H1 (cell line): ENCODE data around the gene GALR1. TPM values are rescaled to one million over a fixed set of nuclear protein-coding genes. Genes with fewer than 3 reads are reported as not detected.

Source experiments
- CTCF ChIA-PET: fragments of 300-600 bp; sonication (Branson Sonifier 250); formaldehyde crosslinking; loops from one replicate; lab custom pipeline; 2021; ENCODE audit not compliant: partially characterized antibody; lab: Charles Lee
- POLR2A ChIA-PET: fragments of 300-600 bp; sonication (Branson Sonifier 250); formaldehyde crosslinking; loops from one replicate; lab custom pipeline; 2021; ENCODE audit warnings: inconsistent platforms; ENCODE audit not compliant: partially characterized antibody; lab: Charles Lee
- DNase-seq, 2 experiments: peaks; one replicate each; pipeline versions ENCODE4 v3.0.0 to v3.0.0-alpha.2; 2010 to 2022; ENCODE audit warnings: low spot score in 2 of 2, low read depth in 1 of 2, mixed read lengths in 1 of 2
- FAIRE-seq: peaks from 2 replicates; lab custom pipeline; 2011; peaks lifted over from hg19 to GRCh38; lab: Jason Lieb, UNC
- H2AFZ ChIP-seq: 2 replicates; pipeline ENCODE4 v1.8.1; 2012; ENCODE audit warnings: low read length, inconsistent platforms
- H2AK5ac ChIP-seq: 2 replicates; pipeline ENCODE4 v1.6.1; 2013; ENCODE audit warnings: low read depth, low read length
- H2BK120ac ChIP-seq: replicated peaks from 2 replicates; pipeline ENCODE3; 2013; ENCODE audit warnings: low read depth, low read length, inconsistent platforms
- H2BK12ac ChIP-seq: 2 replicates; pipeline ENCODE4 v1.6.1; 2013; ENCODE audit warnings: low read depth, low read length
- H2BK15ac ChIP-seq: 2 replicates; pipeline ENCODE4 v1.6.1; 2013; ENCODE audit warnings: low read length
- H2BK20ac ChIP-seq: 2 replicates; pipeline ENCODE4 v1.6.1; 2013; ENCODE audit warnings: low read length
- H2BK5ac ChIP-seq: 2 replicates; pipeline ENCODE4 v1.6.1; 2013; ENCODE audit warnings: low read depth, low read length
- H3K14ac ChIP-seq: 2 replicates; pipeline ENCODE4 v1.6.1; 2013; ENCODE audit warnings: inconsistent platforms; ENCODE audit not compliant: insufficient read length
- H3K18ac ChIP-seq: 2 replicates; pipeline ENCODE4 v1.6.1; 2013; ENCODE audit warnings: low read length; ENCODE audit errors: extremely low read depth
- H3K23ac ChIP-seq: 2 replicates; pipeline ENCODE4 v1.6.1; 2013; ENCODE audit warnings: inconsistent platforms; ENCODE audit not compliant: insufficient read length
- H3K23me2 ChIP-seq: 2 replicates; pipeline ENCODE4 v1.6.1; 2013; ENCODE audit warnings: low read depth, low read length
- H3K27ac ChIP-seq: 2 replicates; pipeline ENCODE4 v1.6.1; 2011; ENCODE audit warnings: low read depth, low read length, inconsistent platforms
- H3K27me3 ChIP-seq, 4 experiments: replicated peaks in 1 of 4; 1 replicate in 1 of 4; 2 replicates in 3 of 4; pipeline versions ENCODE4 v1.6.1 to v1.8.1; 2011 to 2013; ENCODE audit warnings: low read length in 3 of 4, mild to moderate bottlenecking in 3 of 4, inconsistent platforms in 2 of 4, mixed read lengths in 2 of 4, moderate library complexity in 1 of 4; ENCODE audit not compliant: control insufficient read depth in 3 of 4, insufficient read depth in 3 of 4; ENCODE audit errors: extremely low read depth in 1 of 4
- H3K36me3 ChIP-seq, 4 experiments: 2 replicates each; pipeline versions ENCODE4 v1.6.1 to v1.8.1; 2011 to 2013; ENCODE audit warnings: mild to moderate bottlenecking in 4 of 4, low read length in 3 of 4, moderate library complexity in 2 of 4, control low read depth in 1 of 4, inconsistent platforms in 1 of 4; ENCODE audit not compliant: insufficient read depth in 4 of 4, control insufficient read depth in 2 of 4
- H3K4ac ChIP-seq: replicated peaks from 2 replicates; pipeline ENCODE3; 2013; ENCODE audit warnings: low read length, low read depth, mixed read lengths, inconsistent platforms; ENCODE audit not compliant: insufficient read length
- H3K4me1 ChIP-seq, 4 experiments: replicated peaks in 1 of 4; 1 replicate in 1 of 4; 2 replicates in 3 of 4; pipeline versions ENCODE4 v1.6.1 to v1.8.1; 2011 to 2013; ENCODE audit warnings: low read length in 3 of 4, inconsistent platforms in 2 of 4, mixed read lengths in 1 of 4; ENCODE audit not compliant: insufficient read depth in 4 of 4, control insufficient read depth in 3 of 4
- H3K4me2 ChIP-seq, 2 experiments: 2 replicates each; pipeline versions ENCODE4 v1.6.1 to v1.8.1; 2011 to 2013; ENCODE audit warnings: low read depth in 2 of 2, low read length in 2 of 2, control low read depth in 1 of 2, inconsistent platforms in 1 of 2, mild to moderate bottlenecking in 1 of 2; ENCODE audit not compliant: insufficient read depth in 1 of 2
- H3K4me3 ChIP-seq, 4 experiments: fragments of 200-600, 300-600 bp in 1 of 4; sonication (generic), shearing (Covaris generic), sonication (Bioruptor Twin) in 1 of 4; 2 replicates each; pipeline versions ENCODE4 v1.5.1 to v1.8.1; 2011 to 2016; ENCODE audit warnings: low read length in 4 of 4, low read depth in 3 of 4, control low read depth in 2 of 4, inconsistent platforms in 2 of 4, mild to moderate bottlenecking in 2 of 4, mixed read lengths in 1 of 4, moderate library complexity in 1 of 4; ENCODE audit not compliant: insufficient read depth in 2 of 4; ENCODE audit errors: extremely low read depth in 1 of 4
- H3K56ac ChIP-seq: replicated peaks from 2 replicates; pipeline ENCODE3; 2013; ENCODE audit warnings: low read depth, mild to moderate bottlenecking, mixed read lengths, low read length, inconsistent platforms; ENCODE audit not compliant: insufficient read length
- H3K79me1 ChIP-seq: 2 replicates; pipeline ENCODE4 v1.6.1; 2013; ENCODE audit warnings: low read depth, low read length, control low read depth
- H3K79me2 ChIP-seq, 2 experiments: 2 replicates each; pipeline versions ENCODE4 v1.6.1 to v1.8.1; 2012 to 2013; ENCODE audit warnings: low read length in 2 of 2, mild to moderate bottlenecking in 2 of 2, inconsistent platforms in 1 of 2; ENCODE audit not compliant: insufficient read depth in 2 of 2, control insufficient read depth in 1 of 2
- H3K9ac ChIP-seq, 4 experiments: replicated peaks in 1 of 4; 1 replicate in 1 of 4; 2 replicates in 3 of 4; pipeline versions ENCODE4 v1.6.1 to v1.8.1; 2011 to 2013; ENCODE audit warnings: low read depth in 3 of 4, low read length in 3 of 4, control low read depth in 2 of 4, mild to moderate bottlenecking in 2 of 4, moderate library complexity in 2 of 4, inconsistent platforms in 1 of 4; ENCODE audit errors: extremely low read depth in 1 of 4
- H3K9me3 ChIP-seq, 2 experiments: 2 replicates each; pipeline versions ENCODE4 v1.6.1 to v1.8.1; 2012 to 2013; ENCODE audit warnings: mild to moderate bottlenecking in 2 of 2, moderate library complexity in 2 of 2, control low read depth in 1 of 2, inconsistent platforms in 1 of 2, low read depth in 1 of 2, low read length in 1 of 2, mixed read lengths in 1 of 2; ENCODE audit not compliant: insufficient read depth in 2 of 2
- H4K20me1 ChIP-seq, 2 experiments: replicated peaks in 1 of 2; 2 replicates each; pipeline versions ENCODE3 to v1.8.1; 2011 to 2013; ENCODE audit warnings: inconsistent platforms in 2 of 2, low read length in 2 of 2, mild to moderate bottlenecking in 1 of 2; ENCODE audit not compliant: insufficient read depth in 2 of 2, control insufficient read depth in 1 of 2
- H4K5ac ChIP-seq: 2 replicates; pipeline ENCODE4 v1.6.1; 2013; ENCODE audit warnings: low read length, low read depth, mixed read lengths, inconsistent platforms; ENCODE audit not compliant: insufficient read length
- H4K8ac ChIP-seq: 2 replicates; pipeline ENCODE4 v1.8.0; 2013; ENCODE audit warnings: mild to moderate bottlenecking, moderate library complexity, low read length, inconsistent platforms; ENCODE audit not compliant: insufficient read depth; ENCODE audit errors: extremely low read depth
- H4K91ac ChIP-seq: replicated peaks from 2 replicates; pipeline ENCODE3; 2013; ENCODE audit warnings: low read length, mixed read lengths, inconsistent platforms; ENCODE audit not compliant: insufficient read length
- GTF2F1 ChIP-seq: IDR thresholded peaks from 2 replicates; pipeline ENCODE4 v1.6.1; 2012; ENCODE audit warnings: low read depth, low read length, improper control_type of control experiment, borderline replicate concordance
- KDM5A ChIP-seq: fragments of 200-600 bp; IDR thresholded peaks from 2 replicates; pipeline ENCODE4 v1.7.1; 2012; ENCODE audit warnings: mild to moderate bottlenecking, low read length, inconsistent platforms, mixed read lengths
- NANOG ChIP-seq: IDR thresholded peaks from 2 replicates; pipeline ENCODE4 v1.6.1; 2011; ENCODE audit warnings: low read length, low read depth, mild to moderate bottlenecking, inconsistent platforms; ENCODE audit not compliant: insufficient read depth, poor library complexity, severe bottlenecking
- POU5F1 ChIP-seq: IDR thresholded peaks from 2 replicates; pipeline ENCODE4 v1.6.1; 2011; ENCODE audit warnings: low read depth, mild to moderate bottlenecking, low read length, moderate library complexity
- RXRA ChIP-seq: IDR thresholded peaks from 2 replicates; pipeline ENCODE4 v1.6.1; 2011; ENCODE audit warnings: low read depth, mild to moderate bottlenecking, low read length, moderate library complexity; ENCODE audit not compliant: insufficient read depth
- SRF ChIP-seq: IDR thresholded peaks from 2 replicates; pipeline ENCODE4 v1.6.1; 2011; ENCODE audit warnings: mild to moderate bottlenecking, low read depth, low read length, moderate library complexity
- WGBS, 2 experiments: shearing (Covaris generic) in 1 of 2; methylation state at CpG; one replicate each; pipeline versions ENCODE4 v1.1.6 to v1.1.7; 2013 to 2015; ENCODE audit warnings: low lambda C conversion rate in 2 of 2, mixed read lengths in 2 of 2, inconsistent platforms in 1 of 2, low coverage in 1 of 2, missing lambda C conversion rate in 1 of 2; ENCODE audit not compliant: insufficient replicate concordance in 2 of 2, insufficient coverage in 1 of 2, insufficient read length in 1 of 2; ENCODE audit errors: extremely low coverage in 1 of 2, missing lambda C conversion rate in 1 of 2; 5-methylcytosine and 5-hydroxymethylcytosine counted together
- polyA plus RNA-seq, 7 experiments: library from polyadenylated mRNA; depleted of rRNA in 3 of 7; stranded (reverse) in 5 of 7; unstranded in 2 of 7; fragments of >200 nt in 5 of 7; fragments of 200-250 nt in 2 of 7; gene quantifications; 1 replicate in 5 of 7; 2 replicates in 1 of 7; 4 replicates in 1 of 7; pipeline versions ENCODE4 v1.2.1 to v1.2.3, GENCODE V29; 2011 to 2013; ENCODE audit warnings: missing spikeins in 2 of 7, mixed read lengths in 2 of 7
- total RNA-seq: library from RNA; stranded (reverse); fragmentation: NEBNext Ultra II Directional; extraction: Animal tissue kit (Norgen Biotek cat#: 25700); gene quantifications from 2 replicates; pipeline ENCODE4 v1.2.1, GENCODE V29; 2021
- TF ChIP-seq, protein P1 (sequence below): IDR thresholded peaks from 2 replicates; pipeline ENCODE4 v1.6.1; 2011; ENCODE audit warnings: low read length, improper control_type of control experiment
- TF ChIP-seq, protein P2 (sequence below): IDR thresholded peaks from 2 replicates; pipeline ENCODE4 v1.6.1; 2012; ENCODE audit warnings: low read length, inconsistent platforms

The GALR1 gene
- total and polyA plus RNA-seq, 2 of the 8 experiments (the other 6 are each of a cell fraction or from before 2014, with no cell fraction given): 0.09 to 1.6 TPM

GRCh38 chr18:77230645-77231044, 19.0 kb upstream of the GALR1 start:
- Histone ChIP-seq H3K56ac (no peak overlapping the region), H3K9me3 (0 out of 4 replicates have a peak, but pooled peaks cover 0 to 5% of the 10 kb centered on the region in 2 experiments), H2BK12ac (no peak overlapping the region), H2BK20ac (no peak overlapping the region), H2BK120ac (no peak overlapping the region), H3K27me3 (no peaks in the 10 kb centered on the region), H3K14ac (no peak overlapping the region), H4K5ac (no peak overlapping the region), H3K4me2 (no peak overlapping the region), H3K23ac (no peak overlapping the region), H3K79me1 (no peaks in the 10 kb centered on the region), H3K27ac (no peak overlapping the region), H4K8ac (no peak overlapping the region), H3K23me2 (no peaks in the 10 kb centered on the region), H2BK15ac (no peak overlapping the region), H3K79me2 (no peaks in the 10 kb centered on the region), H4K91ac (no peak overlapping the region), H3K4me1 (no peaks in the 10 kb centered on the region), H3K4me3 (no peak overlapping the region), H3K36me3 (no peaks in the 10 kb centered on the region), H2AK5ac (no peak overlapping the region), H3K9ac (no peak overlapping the region), H3K18ac (no peak overlapping the region), H3K4ac (no peak overlapping the region), H4K20me1 (no peaks in the 10 kb centered on the region), H2AFZ (no peak overlapping the region), H2BK5ac (no peak overlapping the region)
- ChIA-PET POLR2A (no interaction called here), CTCF (no interaction called here)
- 89% methylated on average over 1 of the region's 1 CpG; no CpG with 5 or more reads in 1 of the 2 experiments for WGBS, 2 experiments
- no peak for FAIRE-seq
- no peak for TF ChIP-seq KDM5A
- no peak for TF ChIP-seq POU5F1
- TF ChIP-seq SRF: no peak
- no peak for TF ChIP-seq RXRA
- TF ChIP-seq, protein P1, sequence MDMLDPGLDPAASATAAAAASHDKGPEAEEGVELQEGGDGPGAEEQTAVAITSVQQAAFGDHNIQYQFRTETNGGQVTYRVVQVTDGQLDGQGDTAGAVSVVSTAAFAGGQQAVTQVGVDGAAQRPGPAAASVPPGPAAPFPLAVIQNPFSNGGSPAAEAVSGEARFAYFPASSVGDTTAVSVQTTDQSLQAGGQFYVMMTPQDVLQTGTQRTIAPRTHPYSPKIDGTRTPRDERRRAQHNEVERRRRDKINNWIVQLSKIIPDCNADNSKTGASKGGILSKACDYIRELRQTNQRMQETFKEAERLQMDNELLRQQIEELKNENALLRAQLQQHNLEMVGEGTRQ: no peak
- no peak for TF ChIP-seq GTF2F1
- no peak for TF ChIP-seq NANOG
- TF ChIP-seq, protein P2, sequence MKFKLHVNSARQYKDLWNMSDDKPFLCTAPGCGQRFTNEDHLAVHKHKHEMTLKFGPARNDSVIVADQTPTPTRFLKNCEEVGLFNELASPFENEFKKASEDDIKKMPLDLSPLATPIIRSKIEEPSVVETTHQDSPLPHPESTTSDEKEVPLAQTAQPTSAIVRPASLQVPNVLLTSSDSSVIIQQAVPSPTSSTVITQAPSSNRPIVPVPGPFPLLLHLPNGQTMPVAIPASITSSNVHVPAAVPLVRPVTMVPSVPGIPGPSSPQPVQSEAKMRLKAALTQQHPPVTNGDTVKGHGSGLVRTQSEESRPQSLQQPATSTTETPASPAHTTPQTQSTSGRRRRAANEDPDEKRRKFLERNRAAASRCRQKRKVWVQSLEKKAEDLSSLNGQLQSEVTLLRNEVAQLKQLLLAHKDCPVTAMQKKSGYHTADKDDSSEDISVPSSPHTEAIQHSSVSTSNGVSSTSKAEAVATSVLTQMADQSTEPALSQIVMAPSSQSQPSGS: no peak
- DNase-seq: no peak
